DMS153 treated with DMSO at 0.1 percent for 48 hours (cell line): ENCODE data around the gene SFN.
"Not testable (repeated sequence)": the region's sequence is repeated elsewhere in the genome, so short reads cannot be mapped to it uniquely, and the experiment has no call there.

Source experiments
- DNase-seq: peaks from one replicate; lab custom pipeline; 2025; ENCODE audit not compliant: unreplicated experiment; lab: John Stamatoyannopoulos, UW

The SFN gene

GRCh38 chr1:26839339-26839722 is 23.6 kb upstream of the SFN start:
- no peak for DNase-seq

DNA sequence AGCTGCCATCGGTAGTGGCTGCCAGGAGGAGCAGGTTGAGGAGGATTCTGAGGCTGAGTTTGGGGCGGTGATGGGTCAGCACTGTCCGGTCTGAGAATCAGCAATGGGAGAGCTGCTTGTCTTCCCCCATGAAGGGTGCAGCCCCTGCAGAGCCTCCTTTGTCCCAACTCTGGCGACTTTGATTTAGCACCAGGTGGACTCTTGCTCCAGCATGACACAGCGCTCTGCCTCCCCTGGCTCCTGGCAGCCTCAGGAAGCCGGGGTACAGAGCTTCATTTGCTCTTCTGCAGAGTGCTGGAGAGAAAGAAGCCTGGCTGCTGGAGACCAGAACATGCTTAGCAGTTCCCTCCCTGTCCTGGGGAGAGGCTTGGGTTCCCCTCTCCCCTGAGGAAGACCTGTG is 23.2 kb upstream of the SFN start:
- DNase-seq: no peak

DNA sequence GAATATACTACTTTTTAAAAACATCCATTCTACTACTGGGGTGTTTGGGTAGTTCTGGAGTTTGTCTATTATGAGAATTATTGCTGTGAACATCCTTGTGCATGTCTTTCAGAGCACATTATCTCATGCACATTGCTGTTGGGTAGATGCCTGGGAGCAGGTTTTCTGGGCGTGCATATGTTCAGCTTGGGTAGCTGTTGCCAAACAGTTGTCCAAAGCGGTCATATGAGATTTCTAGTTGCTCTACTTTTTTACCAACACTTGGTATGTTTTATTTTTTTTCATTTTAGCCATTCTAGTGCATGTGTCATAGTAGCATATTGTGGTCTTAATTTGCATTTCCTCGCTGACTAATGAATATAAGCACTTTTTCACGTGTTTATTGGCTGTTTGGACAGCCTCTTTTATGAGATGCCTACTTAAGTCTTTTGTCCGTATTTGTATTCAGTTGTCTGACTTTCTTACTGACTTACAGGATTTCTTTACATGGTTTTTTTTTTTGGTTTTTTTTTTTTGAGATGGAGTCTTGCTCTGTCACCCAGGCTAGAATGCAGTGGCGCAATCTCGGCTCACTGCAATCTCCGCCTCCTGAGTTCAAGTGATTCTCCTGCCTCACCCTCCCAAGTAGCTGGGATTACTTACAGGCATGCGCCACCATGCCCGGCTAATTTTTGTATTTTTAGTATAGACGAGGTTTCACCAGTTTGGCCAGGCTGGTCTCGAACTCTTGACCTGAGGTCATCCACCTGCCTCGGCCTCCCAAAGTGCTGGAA is 18.3 kb upstream of the SFN start:
- DNase-seq: no peak

- not testable (repeated sequence) for DNase-seq
Observed at GRCh38 chr1:26847826-26848225, 15.1 kb upstream of the SFN start.

- DNase-seq: no peak
Observed at GRCh38 chr1:26848499-26848898, 14.4 kb upstream of the SFN start.

GRCh38 chr1:26848941-26849774 is 13.8 kb upstream of the SFN start:
- no peak for DNase-seq

GRCh38 chr1:26851106-26851684 is 11.8 kb upstream of the SFN start:
- DNase-seq: no peak

GRCh38 chr1:26852701-26853100 is 10.2 kb upstream of the SFN start:
- no peak for DNase-seq

DNA sequence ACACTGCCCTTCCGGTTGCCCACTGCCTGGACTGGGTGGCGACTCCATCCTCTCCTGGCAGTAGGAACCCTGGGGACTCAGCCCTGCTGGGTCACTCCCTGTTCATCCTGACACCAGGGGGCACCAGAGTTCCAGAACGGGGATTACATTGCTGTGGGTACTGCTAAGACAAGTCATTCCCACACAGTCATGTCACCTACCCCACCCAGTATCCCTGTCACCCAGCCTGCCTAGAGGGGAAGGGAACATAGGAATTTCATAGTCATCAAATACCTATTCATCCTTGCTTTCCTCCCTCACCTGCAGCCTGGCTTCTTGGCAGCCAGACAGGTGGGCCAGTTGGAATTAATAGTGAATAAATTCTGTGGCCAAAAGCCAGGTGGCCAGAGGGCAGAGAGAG is 9.8 kb upstream of the SFN start:
- DNase-seq: peak; percentile 92

DNA sequence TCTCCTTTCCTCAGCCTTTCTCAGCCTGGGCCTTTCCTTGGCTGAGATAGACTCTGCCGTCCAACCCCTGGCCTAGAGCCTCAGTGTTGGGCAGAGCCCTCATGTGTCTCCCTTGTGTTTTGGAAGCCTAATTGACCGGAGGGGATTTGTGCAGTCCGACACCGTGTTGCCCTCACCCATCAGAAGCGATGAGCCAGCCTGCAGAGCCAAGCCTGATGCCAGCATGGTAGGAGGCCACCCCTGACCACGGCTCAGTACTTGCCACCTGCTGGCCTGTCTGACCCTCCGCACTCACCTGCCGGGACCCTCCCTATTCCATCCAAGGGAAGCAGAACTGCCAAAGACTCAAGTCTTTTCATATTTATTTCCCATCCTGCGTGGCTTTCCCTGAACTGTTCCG is 9.3 kb upstream of the SFN start:
- no peak for DNase-seq

- no peak for DNase-seq
Observed at GRCh38 chr1:26854906-26855305, 8.0 kb upstream of the SFN start.

- no peak for DNase-seq
Observed at GRCh38 chr1:26855636-26856035, 7.3 kb upstream of the SFN start.

GRCh38 chr1:26856181-26856580 is 6.8 kb upstream of the SFN start:
- DNase-seq: no peak

DNA sequence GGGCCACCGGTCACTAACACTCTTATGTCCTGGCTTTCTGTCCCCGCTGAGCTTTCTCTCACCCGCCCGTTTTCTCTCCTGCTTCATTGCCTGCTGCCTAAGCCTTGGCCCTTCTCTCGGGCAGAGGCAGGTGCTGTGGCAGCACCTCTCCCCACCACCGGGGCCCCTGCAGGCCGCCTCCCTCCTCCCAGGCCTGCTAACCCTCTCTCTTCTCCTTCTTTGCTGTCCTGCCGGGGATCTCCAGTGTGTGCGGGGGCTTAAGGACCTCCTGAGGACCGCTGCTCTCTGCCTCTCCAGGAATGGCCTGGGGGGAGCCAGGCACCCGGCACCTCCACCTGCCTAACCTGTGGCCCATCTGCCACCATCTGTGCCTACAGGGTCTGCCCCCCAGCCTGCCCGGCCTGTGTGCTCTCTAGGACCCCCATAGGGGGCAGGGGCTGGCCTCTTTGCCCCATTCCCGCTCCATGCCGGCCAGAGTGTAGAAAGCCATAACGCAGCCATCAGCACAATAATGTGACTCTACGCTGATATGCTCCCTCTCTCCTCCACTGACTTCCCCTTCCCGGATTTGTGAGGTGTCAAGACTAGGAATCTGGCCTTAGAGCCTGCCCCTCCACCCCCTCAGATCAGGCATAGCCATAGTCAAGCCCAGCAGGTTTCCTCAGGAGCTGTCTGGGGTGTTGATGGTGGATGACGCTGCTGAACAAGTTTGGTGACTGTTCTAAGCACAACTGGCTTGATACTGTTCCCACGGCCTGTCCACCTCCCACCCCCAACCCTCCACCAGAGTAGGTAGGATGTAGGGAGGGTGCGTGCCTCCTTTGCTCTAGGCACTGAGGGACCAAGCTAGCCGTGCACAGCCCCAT is 6.1 kb upstream of the SFN start:
- no peak for DNase-seq

DNA sequence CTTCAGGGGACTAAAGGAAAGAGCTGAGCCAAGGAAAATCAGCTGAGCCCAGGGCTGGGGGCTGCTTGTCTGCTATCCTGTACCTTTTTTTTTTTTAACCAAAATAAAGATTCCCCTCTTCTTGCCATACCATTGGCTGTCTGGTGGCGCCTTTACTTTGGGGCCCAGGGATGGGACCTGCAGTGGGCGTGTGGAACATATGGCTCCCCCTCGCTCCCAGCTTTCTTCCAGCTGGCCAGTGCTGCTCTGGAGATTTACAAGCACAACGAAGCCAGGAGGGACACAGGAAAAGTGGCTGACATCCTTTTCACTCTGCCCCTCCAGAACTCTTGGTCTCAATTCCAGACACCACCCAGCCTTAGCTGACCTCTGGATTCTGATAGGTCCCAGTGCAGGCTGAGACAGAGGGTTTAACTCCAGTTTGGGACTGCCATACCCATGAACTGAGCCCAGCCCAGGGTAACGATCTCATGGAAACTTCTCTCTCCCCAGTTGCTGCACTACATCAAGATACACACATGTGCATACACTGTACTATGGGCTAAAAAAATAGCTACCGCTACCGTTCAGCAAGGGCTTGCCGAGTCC is 5.4 kb upstream of the SFN start:
- no peak for DNase-seq

- no peak for DNase-seq
Observed at GRCh38 chr1:26858160-26858559, 4.8 kb upstream of the SFN start.

- DNase-seq: no peak
Observed at GRCh38 chr1:26858891-26859640, 3.9 kb upstream of the SFN start.

- DNase-seq: no peak
Observed at GRCh38 chr1:26861286-26861701, 1.7 kb upstream of the SFN start.

DNA sequence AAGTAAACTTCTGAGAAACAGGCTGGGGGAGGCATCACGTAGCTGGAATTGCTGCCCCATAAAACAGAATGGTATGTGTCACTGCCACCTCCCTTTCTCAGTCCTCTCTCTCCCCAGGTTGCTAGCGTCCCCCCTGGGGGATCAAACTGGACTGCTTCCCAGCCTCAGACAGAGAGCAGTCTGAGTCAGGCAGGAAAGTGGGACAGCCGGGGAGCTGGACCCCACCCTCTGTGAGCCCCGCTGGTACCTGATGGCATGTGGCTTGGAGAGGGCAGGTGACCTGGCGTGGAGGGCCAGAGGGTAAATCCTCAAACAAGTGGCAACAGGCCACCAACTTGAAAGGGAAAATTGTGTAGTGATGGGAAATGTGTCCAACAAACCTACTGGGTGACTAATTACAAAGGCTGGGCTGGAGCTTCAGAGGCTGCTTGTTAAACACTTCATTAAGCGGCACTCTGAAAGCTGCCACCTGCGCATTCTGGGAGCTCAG is 1.0 kb upstream of the SFN start:
- DNase-seq: peak; percentile 8

- DNase-seq: no peak
Observed at GRCh38 chr1:26863685-26864077, 732 bp downstream of the SFN start.
